ENCODE data around the gene CBY1.
"Not testable (repeated sequence)": the region's sequence is repeated elsewhere in the genome, so short reads cannot be mapped to it uniquely, and the experiment has no call there.

CBY1 gene

GRCh38 chr22:38614332-38615063 lies 41.9 kb upstream of the CBY1 start:
- H3K27ac ChIP-seq = no peak overlapping the region
- no peak for TF ChIP-seq CTCF (conservative IDR thresholded peaks at IDR 0.05)

GRCh38 chr22:38615064-38615405 lies 41.4 kb upstream of the CBY1 start:
- H3K27ac ChIP-seq = not testable (repeated sequence)

GRCh38 chr22:38618258-38618657 lies 38.2 kb upstream of the CBY1 start:
- TF ChIP-seq CTCF (conservative IDR thresholded peaks at IDR 0.05) = no peak
- no peak overlapping the region for H3K27ac ChIP-seq

GRCh38 chr22:38618682-38619081 lies 37.8 kb upstream of the CBY1 start:
- TF ChIP-seq CTCF (conservative IDR thresholded peaks at IDR 0.05) = no peak
- H3K27ac ChIP-seq = no peak overlapping the region

GRCh38 chr22:38623351-38623750 lies 33.1 kb upstream of the CBY1 start:
- TF ChIP-seq CTCF (conservative IDR thresholded peaks at IDR 0.05) = no peak
- H3K27ac ChIP-seq = no peak overlapping the region

GRCh38 chr22:38628444-38628843 lies 28.0 kb upstream of the CBY1 start:
- no peak for TF ChIP-seq CTCF (conservative IDR thresholded peaks at IDR 0.05)
- H3K27ac ChIP-seq = no peak overlapping the region

GRCh38 chr22:38629108-38629507 lies 27.3 kb upstream of the CBY1 start:
- H3K27ac ChIP-seq = no peak overlapping the region
- no peak for TF ChIP-seq CTCF (conservative IDR thresholded peaks at IDR 0.05)

- H3K27ac ChIP-seq = no peak overlapping the region
- no peak for TF ChIP-seq CTCF (conservative IDR thresholded peaks at IDR 0.05)
Observed at GRCh38 chr22:38631724-38632123, 24.7 kb upstream of the CBY1 start.
